OCI-LY7 (cell line): ENCODE data around the gene NCAPD3. TPM values are rescaled to one million over a fixed set of nuclear protein-coding genes. Genes with fewer than 3 reads are reported as not detected.

Source experiments
- BruUV-seq: library from RNA; stranded (reverse); fragments of 400-500 nt; replicated peaks from 2 replicates; lab custom pipeline; 2021; lab: Mats Ljungman, UMichigan
- CTCF ChIA-PET: fragments of 300-600 bp; sonication (Branson Sonifier 250); formaldehyde crosslinking; loops from one replicate; lab custom pipeline; 2022; ENCODE audit warnings: antibody characterized with exemption; ENCODE audit not compliant: unreplicated experiment; lab: Charles Lee
- POLR2A ChIA-PET: fragments of 300-600 bp; sonication (Branson Sonifier 250); formaldehyde crosslinking; loops from one replicate; lab custom pipeline; 2022; ENCODE audit warnings: antibody characterized with exemption; lab: Charles Lee
- DNase-seq: peaks from one replicate; pipeline ENCODE4 v3.0.0-alpha.2; 2015; ENCODE audit warnings: low spot score
- H2AFZ ChIP-seq: fragments of 200-600 bp; sonication (generic), shearing (Covaris generic); 2 replicates; pipeline ENCODE4 v1.6.1; 2014; ENCODE audit warnings: mild to moderate bottlenecking, antibody characterized with exemption, low read length, moderate library complexity
- H3K27ac ChIP-seq: fragments of 200-600 bp; sonication (generic); 2 replicates; pipeline ENCODE4 v1.5.1; 2014; ENCODE audit warnings: mixed run types, low read depth, mild to moderate bottlenecking, moderate library complexity, low read length, inconsistent platforms; ENCODE audit not compliant: poor library complexity, severe bottlenecking
- H3K36me3 ChIP-seq: fragments of 200-600 bp; sonication (generic); 2 replicates; pipeline ENCODE4 v1.6.1; 2014; ENCODE audit warnings: mild to moderate bottlenecking, antibody characterized with exemption, low read length, moderate library complexity, mixed read lengths; ENCODE audit not compliant: insufficient read depth
- H3K4me1 ChIP-seq: fragments of 200-600 bp; sonication (generic); 2 replicates; pipeline ENCODE4 v1.5.1; 2014; ENCODE audit warnings: mild to moderate bottlenecking, low read length; ENCODE audit not compliant: insufficient read depth, poor library complexity, severe bottlenecking
- H3K4me2 ChIP-seq: fragments of 200-600 bp; sonication (generic); 2 replicates; pipeline ENCODE4 v1.6.1; 2014; ENCODE audit warnings: mild to moderate bottlenecking, low read length
- H3K4me3 ChIP-seq: fragments of 200-600 bp; sonication (generic); 2 replicates; pipeline ENCODE4 v1.5.1; 2014; ENCODE audit warnings: mild to moderate bottlenecking, low read depth, low read length; ENCODE audit not compliant: poor library complexity, severe bottlenecking
- H3K79me2 ChIP-seq: fragments of 200-600 bp; sonication (generic); 2 replicates; pipeline ENCODE4 v1.6.1; 2016; ENCODE audit warnings: low read depth, mild to moderate bottlenecking, low read length, moderate library complexity, mixed read lengths; ENCODE audit not compliant: insufficient read depth
- H3K9me2 ChIP-seq: fragments of 200-600 bp; sonication (generic); 2 replicates; pipeline ENCODE4 v1.6.1; 2016; ENCODE audit warnings: mild to moderate bottlenecking, low read length, mixed read lengths; ENCODE audit not compliant: insufficient read depth
- H3K9me3 ChIP-seq: fragments of 200-600 bp; sonication (generic); 2 replicates; pipeline ENCODE4 v1.6.1; 2014; ENCODE audit warnings: mild to moderate bottlenecking, mixed run types, low read length, mixed read lengths
- H4K20me1 ChIP-seq: fragments of 200-600 bp; sonication (generic); 2 replicates; pipeline ENCODE4 v1.6.1; 2014; ENCODE audit warnings: mild to moderate bottlenecking, antibody characterized with exemption, low read length, moderate library complexity, mixed read lengths; ENCODE audit not compliant: insufficient read depth
- EZH2phosphoT487 ChIP-seq: fragments of 200-600 bp; sonication (generic); IDR thresholded peaks from 2 replicates; pipeline ENCODE4 v1.6.1; 2018; ENCODE audit warnings: low read depth, borderline replicate concordance, mild to moderate bottlenecking, mixed run types, antibody characterized with exemption, low read length, moderate library complexity, mixed read lengths
- intact Hi-C: fragments of 100-400 bp; cut with micrococcal nuclease; formaldehyde crosslinking; loops from one replicate; pipeline ENCODE4 v1.10.0; 2022; ENCODE audit not compliant: unreplicated experiment
- total RNA-seq, 2 experiments: library from RNA; depleted of rRNA in 1 of 2; stranded (reverse); fragments of >200 nt in 1 of 2; shearing (Covaris generic) in 1 of 2; gene quantifications; 2 replicates each; pipeline ENCODE4 v1.2.3, GENCODE V29; 2014 to 2022
- TF ChIP-seq, protein P1 (sequence below): fragments of 200-600 bp; sonication (generic); conservative IDR thresholded peaks from 2 replicates; pipeline ENCODE4 v1.5.1; 2014; ENCODE audit warnings: mild to moderate bottlenecking, antibody characterized with exemption, low read length, moderate library complexity, mixed read lengths

Gene NCAPD3
- total RNA-seq, 2 experiments from 2014 or later, result 89.1 to 112 TPM

DNA sequence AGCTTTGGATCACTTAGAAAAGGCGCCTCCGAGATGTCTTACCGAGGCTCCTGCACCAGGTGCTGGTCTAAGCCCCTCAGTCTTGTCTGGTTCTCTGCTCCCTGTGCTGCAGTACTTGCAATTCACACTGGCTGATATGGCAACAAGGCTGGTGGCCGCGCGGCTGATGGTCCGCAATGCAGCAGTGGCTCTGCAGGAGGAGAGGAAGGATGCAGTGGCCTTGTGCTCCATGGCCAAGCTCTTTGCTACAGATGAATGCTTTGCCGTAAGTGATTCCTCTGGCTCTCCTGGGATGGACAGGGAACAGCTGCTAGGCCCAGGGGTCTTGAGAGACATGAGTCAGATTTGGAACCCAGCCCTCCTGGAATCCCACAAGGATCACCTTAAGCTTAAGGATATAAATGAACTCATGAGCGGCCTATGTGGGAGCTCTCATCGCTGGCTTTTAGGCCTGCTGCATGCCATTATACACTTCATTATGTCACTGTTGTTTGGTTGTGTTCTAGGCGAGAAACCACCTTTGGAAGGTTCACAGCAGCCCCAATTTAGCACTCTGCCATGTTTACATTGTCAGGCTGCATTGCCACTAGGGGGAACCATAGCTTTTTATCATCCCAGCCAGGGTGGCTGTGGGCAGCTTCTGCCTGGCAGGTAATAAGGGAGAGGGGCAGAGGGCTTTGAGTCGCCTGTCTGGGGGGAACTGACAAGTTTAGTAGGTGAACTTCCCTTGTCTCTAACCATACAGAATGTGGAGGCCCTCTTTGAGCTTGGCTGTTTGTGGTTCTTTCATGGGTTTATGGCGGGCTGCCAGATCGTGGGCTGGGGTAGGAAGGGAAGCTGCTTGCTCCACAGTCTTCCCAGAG, 38.1 kb upstream of the NCAPD3 start:
- Histone ChIP-seq H3K36me3 (peaks cover 26% of the 10 kb centered on the region; the same call in 1 of the 2 replicates), H3K4me1 (peaks cover 16% of the 10 kb centered on the region), H2AFZ (no peak overlapping the region), H3K9me3 (no peaks in the 10 kb centered on the region), H3K4me3 (no peak overlapping the region), H3K4me2 (no peak overlapping the region), H4K20me1 (no peaks in the 10 kb centered on the region), H3K9me2 (no peaks in the 10 kb centered on the region), H3K79me2 (no peaks in the 10 kb centered on the region), H3K27ac (no peak overlapping the region)
- ChIA-PET CTCF (interaction anchor here (0.6 kb wide), 1 partner anchor 11 kb away, joined by 3 read pairs; no protein-coding TSS in a partner anchor), POLR2A (interaction anchor here (1.3 kb wide), 1 partner anchor 28 kb away, joined by 4 read pairs; no protein-coding TSS in a partner anchor)
- intact Hi-C loops, result no loop called here
- peak; percentile 44 for DNase-seq
- no TSS peak for BruUV-seq
- TF ChIP-seq, protein P1, sequence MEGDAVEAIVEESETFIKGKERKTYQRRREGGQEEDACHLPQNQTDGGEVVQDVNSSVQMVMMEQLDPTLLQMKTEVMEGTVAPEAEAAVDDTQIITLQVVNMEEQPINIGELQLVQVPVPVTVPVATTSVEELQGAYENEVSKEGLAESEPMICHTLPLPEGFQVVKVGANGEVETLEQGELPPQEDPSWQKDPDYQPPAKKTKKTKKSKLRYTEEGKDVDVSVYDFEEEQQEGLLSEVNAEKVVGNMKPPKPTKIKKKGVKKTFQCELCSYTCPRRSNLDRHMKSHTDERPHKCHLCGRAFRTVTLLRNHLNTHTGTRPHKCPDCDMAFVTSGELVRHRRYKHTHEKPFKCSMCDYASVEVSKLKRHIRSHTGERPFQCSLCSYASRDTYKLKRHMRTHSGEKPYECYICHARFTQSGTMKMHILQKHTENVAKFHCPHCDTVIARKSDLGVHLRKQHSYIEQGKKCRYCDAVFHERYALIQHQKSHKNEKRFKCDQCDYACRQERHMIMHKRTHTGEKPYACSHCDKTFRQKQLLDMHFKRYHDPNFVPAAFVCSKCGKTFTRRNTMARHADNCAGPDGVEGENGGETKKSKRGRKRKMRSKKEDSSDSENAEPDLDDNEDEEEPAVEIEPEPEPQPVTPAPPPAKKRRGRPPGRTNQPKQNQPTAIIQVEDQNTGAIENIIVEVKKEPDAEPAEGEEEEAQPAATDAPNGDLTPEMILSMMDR, result peak; percentile 75
- no peak for TF ChIP-seq EZH2phosphoT487

DNA sequence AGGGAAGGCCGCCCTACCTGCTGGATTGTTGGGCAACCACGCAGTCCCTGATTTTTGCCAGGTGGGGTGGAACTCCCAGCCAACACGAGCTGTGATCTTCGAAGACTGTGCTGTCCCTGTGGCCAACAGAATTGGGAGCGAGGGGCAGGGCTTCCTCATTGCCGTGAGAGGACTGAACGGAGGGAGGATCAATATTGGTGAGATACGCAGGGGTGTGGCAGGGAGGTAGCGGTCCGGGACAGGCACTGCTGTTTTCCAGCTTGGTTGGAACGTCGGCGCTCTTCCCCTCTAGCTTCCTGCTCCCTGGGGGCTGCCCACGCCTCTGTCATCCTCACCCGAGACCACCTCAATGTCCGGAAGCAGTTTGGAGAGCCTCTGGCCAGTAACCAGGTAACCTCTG, 37.2 kb upstream of the NCAPD3 start:
- TF ChIP-seq, protein P1, result no peak
- no peak for TF ChIP-seq EZH2phosphoT487
- Histone ChIP-seq H3K79me2 (no peaks in the 10 kb centered on the region), H2AFZ (no peak overlapping the region), H3K27ac (no peak overlapping the region), H3K36me3 (peaks cover 26% of the 10 kb centered on the region; the same call in 1 of the 2 replicates), H3K4me2 (no peak overlapping the region), H3K4me3 (no peak overlapping the region), H3K9me3 (no peaks in the 10 kb centered on the region), H4K20me1 (no peaks in the 10 kb centered on the region), H3K9me2 (no peaks in the 10 kb centered on the region), H3K4me1 (peaks cover 16% of the 10 kb centered on the region)
- DNase-seq, result no peak
- CTCF ChIA-PET, result no interaction called here
- intact Hi-C loops, result no loop called here
- POLR2A ChIA-PET, result interaction anchor here (1.3 kb wide), 1 partner anchor 27 kb away, joined by 4 read pairs; no protein-coding TSS in a partner anchor
- no TSS peak for BruUV-seq
